GM18870 (cell line): Measurements from ENCODE around the gene WRAP53.

Source experiments
- ATAC-seq: cut with Tn5 transposase; IDR thresholded peaks from one replicate; pipeline ENCODE4 v1.9.1; 2021; ENCODE audit warnings: moderate library complexity; ENCODE audit not compliant: unreplicated experiment

The WRAP53 gene

GRCh38 chr17:7740481-7741001, 52.3 kb downstream of the WRAP53 start:
- ATAC-seq, result no peak

GRCh38 chr17:7742729-7743128, 54.5 kb downstream of the WRAP53 start:
- no peak for ATAC-seq

- ATAC-seq, result no peak
Observed at GRCh38 chr17:7744416-7744815, 56.1 kb downstream of the WRAP53 start.

- ATAC-seq, result no peak
Observed at GRCh38 chr17:7745748-7746470, 57.6 kb downstream of the WRAP53 start.

- no peak for ATAC-seq
Observed at GRCh38 chr17:7747635-7748071, 59.4 kb downstream of the WRAP53 start.

GRCh38 chr17:7748076-7748775, 59.9 kb downstream of the WRAP53 start:
- no peak for ATAC-seq

- ATAC-seq, result no peak
Observed at GRCh38 chr17:7750321-7750821, 62.1 kb downstream of the WRAP53 start.
